Skeletal muscle tissue (tissue), 4 donors: ENCODE results near the gene DDI1. TPM values are rescaled to one million over a fixed set of nuclear protein-coding genes. Genes with fewer than 3 reads are reported as not detected.

Source experiments
- H3K27ac ChIP-seq: one replicate; pipeline ENCODE4 v1.7.0; 2013; ENCODE audit warnings: mild to moderate bottlenecking, low read depth, low read length, inconsistent platforms
- H3K27me3 ChIP-seq, 3 donors: one replicate each; pipeline ENCODE4 v1.7.0; 2013; ENCODE audit warnings: low read length in 3 of 3; ENCODE audit not compliant: control insufficient read depth in 3 of 3, insufficient read depth in 3 of 3
- H3K36me3 ChIP-seq, 3 donors: one replicate each; pipeline ENCODE4 v1.7.0; 2013; ENCODE audit warnings: low read length in 3 of 3; ENCODE audit not compliant: control insufficient read depth in 3 of 3, insufficient read depth in 3 of 3
- H3K4me1 ChIP-seq, 3 donors: one replicate each; pipeline ENCODE4 v1.7.0; 2013; ENCODE audit warnings: low read length in 3 of 3, mild to moderate bottlenecking in 3 of 3; ENCODE audit not compliant: control insufficient read depth in 3 of 3, insufficient read depth in 3 of 3
- H3K4me3 ChIP-seq, 3 donors: one replicate each; pipeline ENCODE4 v1.7.0; 2013; ENCODE audit warnings: low read length in 3 of 3
- H3K9ac ChIP-seq, 3 donors: one replicate each; pipeline ENCODE4 v1.7.0; 2013; ENCODE audit warnings: low read length in 3 of 3, mild to moderate bottlenecking in 3 of 3, moderate library complexity in 2 of 3, low read depth in 1 of 3
- H3K9me3 ChIP-seq, 3 donors: one replicate each; pipeline ENCODE4 v1.7.0; 2013; ENCODE audit warnings: low read length in 3 of 3; ENCODE audit not compliant: control insufficient read depth in 3 of 3
- total RNA-seq: library from RNA; depleted of rRNA; stranded (reverse); fragments of >200 nt; gene quantifications from one replicate; pipeline ENCODE4 v1.2.3, GENCODE V29; 2014
- donor health status: Osteomylitis.

The DDI1 gene
- total RNA-seq, 1 donor from 2014 or later, result not detected

DNA sequence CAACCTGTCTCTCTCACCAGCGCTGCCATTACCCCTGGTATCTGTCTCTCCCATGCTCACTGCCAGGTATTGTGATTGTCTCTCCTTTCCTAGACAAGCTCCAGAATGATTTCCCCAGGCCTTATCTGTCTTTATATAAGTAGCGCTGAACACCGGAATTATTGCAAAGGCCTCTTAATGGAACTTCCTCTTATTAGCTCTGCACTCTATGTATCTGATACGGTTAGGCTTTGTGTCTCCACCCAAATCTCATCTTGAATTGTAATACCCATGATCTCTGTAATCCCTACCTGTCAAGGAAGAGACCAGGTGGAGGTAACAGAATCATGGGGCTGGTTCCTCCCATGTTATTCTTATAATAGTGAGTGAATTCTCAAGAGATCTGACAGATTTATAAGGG, 39.3 kb downstream of the DDI1 start:
- H3K36me3 ChIP-seq, result no peaks in the 10 kb centered on the region
- no peaks in the 10 kb centered on the region for H3K27me3 ChIP-seq
- H3K27ac ChIP-seq, result no peak overlapping the region
- H3K9ac ChIP-seq, result no peak overlapping the region
- no peaks in the 10 kb centered on the region for H3K9me3 ChIP-seq
- no peaks in the 10 kb centered on the region for H3K4me1 ChIP-seq
- no peak overlapping the region for H3K4me3 ChIP-seq

DNA sequence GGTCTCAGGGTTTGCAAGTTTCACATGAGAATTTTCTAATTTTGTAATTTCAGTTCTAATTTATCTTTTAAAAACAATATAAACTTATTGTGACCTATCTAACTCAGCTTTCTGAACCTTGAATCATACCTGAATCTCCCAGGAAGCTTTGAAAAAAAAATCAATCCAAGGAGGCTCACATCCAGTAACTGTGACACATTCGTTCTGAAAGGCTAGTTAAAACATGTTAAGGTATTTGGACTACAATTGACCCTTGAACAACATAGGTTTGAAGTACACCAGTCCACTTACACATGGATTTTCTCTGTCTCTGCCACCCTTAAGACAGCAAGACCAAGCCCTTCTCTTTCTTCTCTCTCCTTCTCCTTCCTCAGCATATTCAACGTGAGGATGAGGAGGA, 40.0 kb downstream of the DDI1 start:
- no peaks in the 10 kb centered on the region for H3K27me3 ChIP-seq
- H3K4me1 ChIP-seq, result no peaks in the 10 kb centered on the region
- no peaks in the 10 kb centered on the region for H3K36me3 ChIP-seq
- H3K9me3 ChIP-seq, result no peaks in the 10 kb centered on the region
- H3K9ac ChIP-seq, result no peak overlapping the region
- H3K4me3 ChIP-seq, result no peak overlapping the region
- H3K27ac ChIP-seq, result no peak overlapping the region

DNA sequence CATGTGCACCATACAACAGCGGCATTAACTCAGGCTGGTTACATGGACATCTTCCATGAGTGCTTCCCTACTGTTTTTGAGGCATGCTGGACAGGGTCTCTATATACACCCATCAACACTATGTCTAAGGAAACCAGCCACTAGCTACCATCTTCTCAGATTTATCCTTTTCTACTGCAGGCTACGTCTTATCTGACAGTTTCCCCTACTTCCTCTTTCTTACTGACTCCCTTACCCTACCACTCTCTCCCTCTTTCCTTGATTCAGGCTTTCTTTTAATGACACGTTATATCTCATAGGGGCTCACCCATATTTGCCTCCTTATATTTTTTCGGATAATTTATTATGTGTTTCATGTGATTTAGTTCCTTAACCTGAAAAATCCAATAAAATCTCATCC, 41.8 kb downstream of the DDI1 start:
- H3K9me3 ChIP-seq, result no peaks in the 10 kb centered on the region
- no peaks in the 10 kb centered on the region for H3K36me3 ChIP-seq
- no peaks in the 10 kb centered on the region for H3K4me1 ChIP-seq
- no peak overlapping the region for H3K27ac ChIP-seq
- H3K9ac ChIP-seq, result no peak overlapping the region
- H3K4me3 ChIP-seq, result no peak overlapping the region
- H3K27me3 ChIP-seq, result no peaks in the 10 kb centered on the region

DNA sequence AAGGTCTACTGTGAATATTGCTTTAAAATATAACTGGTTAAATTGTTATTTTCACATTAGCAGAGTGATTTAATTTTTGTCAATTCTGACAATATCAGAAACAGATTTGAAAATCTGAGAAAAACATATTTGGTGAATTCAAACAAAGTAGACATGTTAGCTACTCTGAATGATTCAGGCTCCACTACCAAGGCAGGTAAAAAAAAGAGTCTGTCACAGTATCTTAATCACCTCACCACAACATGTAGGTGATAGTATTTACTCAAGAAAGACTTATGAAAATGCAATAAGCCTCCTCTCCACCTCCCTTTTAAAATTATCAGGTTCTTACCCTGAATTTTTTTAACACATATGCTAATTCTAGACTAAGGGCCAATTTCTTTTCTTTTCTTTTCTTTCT, 42.6 kb downstream of the DDI1 start:
- H3K27ac ChIP-seq, result no peak overlapping the region

DNA sequence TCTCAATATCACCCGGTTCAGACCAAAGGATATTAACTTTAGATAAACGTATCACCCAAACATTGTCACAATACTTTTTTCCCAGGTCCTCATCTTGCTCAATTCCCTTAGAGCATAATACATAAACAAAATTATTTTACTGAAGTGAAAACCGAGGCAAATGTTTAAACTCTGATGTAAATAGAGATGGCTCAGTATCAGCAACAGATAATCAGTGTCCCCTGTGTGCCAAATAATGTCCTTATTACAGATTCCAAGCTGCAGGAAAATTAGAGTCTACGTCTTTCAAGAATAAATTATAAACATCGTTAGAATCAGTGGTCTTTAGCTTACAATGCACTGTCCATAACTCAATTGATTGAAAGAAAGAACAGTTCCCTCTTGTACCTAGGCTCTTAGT, 50.2 kb downstream of the DDI1 start:
- Histone ChIP-seq H3K9ac (no peak overlapping the region), H3K36me3 (no peaks in the 10 kb centered on the region), H3K27me3 (no peaks in the 10 kb centered on the region), H3K4me3 (no peak overlapping the region), H3K27ac (no peak overlapping the region), H3K9me3 (no peaks in the 10 kb centered on the region), H3K4me1 (peaks cover 0 to 2% (median 0%) of the 10 kb centered on the region in 3 donors)

More for the DNA sequence above, 42.6 kb downstream of the DDI1 start:
- Histone ChIP-seq H3K9ac (no peak overlapping the region), H3K36me3 (no peaks in the 10 kb centered on the region), H3K4me3 (no peak overlapping the region), H3K27me3 (no peaks in the 10 kb centered on the region), H3K4me1 (no peaks in the 10 kb centered on the region), H3K9me3 (no peaks in the 10 kb centered on the region)

Other genes with a start within 250 kb of the DDI1 start
- 24.0 TPM for gene PDGFD, start 127.5 kb downstream of the DDI1 start, total RNA-seq